IPS DF 4.7 (cell line): ENCODE measurements around the gene USP31.

ENCODE experiments used
- DNase-seq: peaks from one replicate; pipeline ENCODE4 v3.0.0-alpha.2; 2013; ENCODE audit warnings: low spot score; ENCODE audit errors: extremely low read depth

USP31 gene

GRCh38 chr16:23149267-23149992 is at the start of gene USP31:
TSS of gene USP31 (minus strand) at chr16:23149452. CDS start at chr16:23149270, 182 bp downstream.
- peak; percentile 69 for DNase-seq

DNA sequence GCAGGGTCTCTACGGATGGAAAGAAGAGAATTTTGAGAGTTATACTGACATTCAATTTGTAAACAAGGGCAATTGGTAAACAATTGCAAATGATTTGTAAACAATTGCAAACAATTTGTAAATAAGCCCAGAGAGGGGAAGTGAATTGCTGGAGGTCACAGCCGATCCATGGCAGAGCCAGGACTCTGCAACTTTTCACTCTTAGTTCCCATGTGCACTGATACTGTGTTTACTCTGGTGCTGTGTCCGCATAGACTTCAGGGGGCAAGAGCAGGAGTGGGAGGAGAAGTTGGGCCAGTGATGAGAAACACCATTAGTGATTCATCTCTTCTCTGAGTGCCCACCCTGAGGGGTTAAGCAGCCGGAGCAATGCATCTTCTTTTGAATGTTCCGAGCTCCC is 47.3 kb upstream of the USP31 start:
- no peak for DNase-seq

- no peak for DNase-seq
These were observed 46.2 kb upstream of the USP31 start for GRCh38 chr16:23195366-23195978.

DNA sequence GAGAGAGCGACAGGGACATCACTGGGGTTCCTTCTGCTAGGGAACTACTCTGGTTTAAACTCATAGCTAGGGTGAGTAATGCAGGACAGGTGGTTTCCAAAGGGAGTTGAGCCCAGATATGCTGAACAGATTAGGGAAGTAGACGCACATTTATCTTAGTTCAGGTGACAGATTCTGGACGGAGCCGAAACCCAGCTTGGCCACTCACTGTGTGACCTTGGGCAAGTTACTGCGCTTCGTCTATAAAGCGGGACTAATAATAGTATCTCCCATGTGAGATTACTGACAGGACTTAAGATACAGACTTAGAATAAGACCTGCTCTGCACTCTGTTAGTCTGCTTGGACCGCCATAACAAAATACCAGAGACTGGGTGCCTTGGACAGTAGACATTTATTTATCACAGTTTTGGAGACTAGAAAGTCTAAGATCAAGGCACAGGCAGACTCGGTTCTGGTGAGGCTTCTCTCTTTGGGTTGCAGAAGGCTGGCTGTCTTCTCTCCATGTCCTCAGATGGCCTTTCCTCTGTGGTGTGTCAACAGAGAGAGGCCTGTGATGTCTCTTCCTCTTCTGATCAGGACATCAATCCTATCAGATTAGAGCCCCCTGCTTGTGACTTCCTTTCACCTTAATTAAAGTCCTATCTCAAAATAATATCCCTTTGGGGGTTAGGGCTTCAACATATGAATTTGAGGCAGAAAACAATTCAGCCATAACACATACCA is 45.4 kb upstream of the USP31 start:
- no peak for DNase-seq

DNA sequence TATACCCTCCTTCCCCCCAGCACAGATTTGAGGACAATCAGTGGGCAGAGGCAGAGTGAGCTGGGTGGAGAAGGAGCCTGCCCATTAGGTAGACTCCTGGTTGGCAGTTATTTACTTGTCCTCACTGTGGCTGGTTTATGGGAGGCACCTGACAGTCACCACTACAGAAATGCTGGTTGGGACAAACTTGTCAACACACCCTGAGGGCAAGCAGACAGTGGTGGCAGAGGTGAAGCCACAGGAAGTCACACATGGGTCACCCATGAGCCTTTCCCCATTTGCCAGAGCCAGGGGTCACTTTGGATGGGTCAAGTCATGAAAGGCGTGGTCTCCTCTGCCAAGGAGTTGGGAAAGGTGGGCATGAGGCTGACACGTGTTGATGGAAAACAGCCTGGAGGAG is 39.7 kb upstream of the USP31 start:
- DNase-seq, result no peak

- DNase-seq, result no peak
These were observed 38.1 kb upstream of the USP31 start for GRCh38 chr16:23187341-23187740.

DNA sequence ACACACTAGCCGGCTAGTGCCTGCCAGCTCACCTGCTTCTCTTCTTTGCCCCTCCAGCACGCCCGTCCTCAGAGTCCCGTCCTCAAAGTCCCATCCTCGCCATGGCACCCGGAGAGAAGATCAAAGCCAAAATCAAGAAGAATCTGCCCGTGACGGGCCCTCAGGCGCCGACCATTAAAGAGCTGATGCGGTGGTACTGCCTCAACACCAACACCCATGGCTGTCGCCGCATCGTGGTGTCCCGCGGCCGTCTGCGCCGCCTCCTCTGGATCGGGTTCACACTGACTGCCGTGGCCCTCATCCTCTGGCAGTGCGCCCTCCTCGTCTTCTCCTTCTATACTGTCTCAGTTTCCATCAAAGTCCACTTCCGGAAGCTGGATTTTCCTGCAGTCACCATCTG is 36.9 kb upstream of the USP31 start:
- no peak for DNase-seq

GRCh38 chr16:23185656-23186055 is 36.4 kb upstream of the USP31 start:
- DNase-seq, result no peak

- DNase-seq, result no peak
These were observed 34.3 kb upstream of the USP31 start for GRCh38 chr16:23183543-23183862.

- no peak for DNase-seq
These were observed 33.7 kb upstream of the USP31 start, which contains the start of gene SCNN1G for GRCh38 chr16:23182679-23183542. TSS of gene SCNN1G (plus strand) at chr16:23182745. CDS start at chr16:23186272, 3,527 bp downstream.

DNA sequence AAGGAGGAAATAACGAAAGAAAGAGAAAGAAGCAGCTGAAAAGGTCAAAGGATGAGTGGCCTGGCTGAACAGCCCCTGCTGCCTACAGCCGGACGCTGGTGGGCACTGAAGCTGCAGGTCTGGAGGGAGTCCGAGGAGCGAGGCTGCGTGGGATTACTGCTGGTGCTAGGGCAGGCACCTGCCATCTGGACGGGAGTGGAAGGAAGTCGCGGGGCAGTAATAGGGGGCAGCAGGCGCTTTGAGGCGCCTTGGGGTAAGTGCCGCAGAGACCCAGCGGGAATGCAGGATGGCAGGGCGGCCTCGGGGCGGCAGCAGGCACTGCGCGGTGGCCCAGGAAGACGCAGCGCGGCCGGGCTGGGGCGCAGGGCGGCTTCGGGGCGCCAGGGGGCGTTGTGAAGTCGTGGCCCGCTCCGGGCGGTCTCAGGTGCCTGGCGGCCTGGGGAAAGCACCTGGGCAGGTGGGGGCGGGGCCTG is 33.0 kb upstream of the USP31 start:
- DNase-seq, result peak; percentile 36

DNA sequence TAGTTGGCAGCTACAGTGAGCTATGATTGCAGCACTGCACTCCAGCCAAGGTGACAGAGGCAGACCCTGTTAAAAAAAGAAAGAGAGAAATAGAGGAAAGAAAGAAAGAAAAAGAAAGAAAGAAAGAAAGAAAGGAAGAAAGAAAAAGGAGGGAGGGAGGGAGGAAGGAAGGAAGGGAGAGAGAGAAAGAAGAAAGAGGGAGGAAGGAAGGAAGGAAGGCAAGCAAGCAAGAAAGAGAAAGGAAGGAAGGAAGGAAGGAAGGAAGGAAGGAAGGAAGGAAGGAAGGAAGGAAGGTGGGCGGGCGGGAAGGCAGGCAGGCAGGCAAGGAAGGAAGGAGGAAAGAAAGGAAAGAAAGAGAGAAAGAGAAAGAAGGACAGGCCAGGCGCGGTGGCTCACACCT is 32.3 kb upstream of the USP31 start:
- no peak for DNase-seq

DNA sequence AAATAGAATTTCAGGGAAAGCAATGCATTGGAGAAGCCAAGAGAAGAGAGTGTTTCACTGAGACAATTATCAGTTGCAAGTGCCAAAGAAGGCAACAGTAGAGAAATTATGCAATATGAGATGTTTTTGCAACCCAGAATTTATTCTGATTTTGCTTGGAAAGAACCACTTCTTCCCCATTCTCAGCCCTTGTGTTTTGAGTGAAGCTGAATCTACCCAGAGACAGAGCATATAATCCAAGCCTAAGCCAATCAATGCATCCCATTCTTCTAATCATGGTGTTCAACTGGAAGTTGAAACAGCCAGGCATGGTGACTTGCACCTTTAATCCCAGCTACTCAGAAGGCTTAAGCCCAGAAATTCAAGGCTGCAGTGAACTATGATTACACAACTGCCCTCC is 26.4 kb upstream of the USP31 start:
- DNase-seq, result no peak

- no peak for DNase-seq
These were observed 25.4 kb upstream of the USP31 start for GRCh38 chr16:23174622-23175021.

GRCh38 chr16:23172994-23173393 is 23.7 kb upstream of the USP31 start:
- DNase-seq, result no peak

GRCh38 chr16:23172583-23172982 is 23.3 kb upstream of the USP31 start:
- DNase-seq, result no peak

GRCh38 chr16:23164736-23165135 is 15.5 kb upstream of the USP31 start:
- no peak for DNase-seq

DNA sequence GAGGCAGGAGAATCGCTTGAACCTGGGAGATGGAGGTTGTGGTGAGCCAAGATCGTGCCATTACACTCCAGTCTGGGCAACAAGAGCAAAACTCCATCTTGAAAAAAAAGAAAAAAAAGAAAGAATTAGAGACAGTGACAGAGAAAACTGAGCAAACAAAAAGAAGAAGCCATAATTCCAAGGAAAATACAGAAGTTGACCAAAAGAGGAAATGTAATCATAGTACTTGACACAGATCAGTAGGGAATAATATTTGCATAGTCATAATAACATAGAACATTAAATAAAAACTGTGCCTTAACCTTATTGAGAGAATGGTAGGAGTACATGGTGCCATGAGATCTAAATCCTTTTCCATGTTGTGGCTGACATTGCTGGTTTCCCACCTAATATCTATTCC is 14.7 kb upstream of the USP31 start:
- no peak for DNase-seq

DNA sequence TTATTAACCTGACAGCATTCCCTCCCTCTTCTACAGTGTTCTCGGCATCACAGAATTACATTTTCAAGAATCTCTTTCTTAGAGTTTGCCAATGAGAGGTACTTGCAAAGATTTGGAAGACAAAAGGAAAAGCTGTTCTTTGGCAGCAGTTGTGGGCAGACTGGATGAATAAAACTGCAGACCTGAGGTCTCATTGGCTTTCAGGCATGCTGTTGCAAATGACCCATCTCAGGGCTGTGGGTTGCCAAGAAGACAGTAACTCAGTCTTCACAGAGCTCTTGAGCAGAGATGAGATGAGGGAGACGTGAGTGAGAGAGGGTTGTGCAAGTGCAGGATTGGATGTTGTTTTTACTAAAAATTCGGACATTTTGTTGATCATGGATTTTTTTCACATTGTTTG is 11.3 kb upstream of the USP31 start:
- DNase-seq, result no peak

- no peak for DNase-seq
These were observed 10.8 kb upstream of the USP31 start for GRCh38 chr16:23160082-23160481.

DNA sequence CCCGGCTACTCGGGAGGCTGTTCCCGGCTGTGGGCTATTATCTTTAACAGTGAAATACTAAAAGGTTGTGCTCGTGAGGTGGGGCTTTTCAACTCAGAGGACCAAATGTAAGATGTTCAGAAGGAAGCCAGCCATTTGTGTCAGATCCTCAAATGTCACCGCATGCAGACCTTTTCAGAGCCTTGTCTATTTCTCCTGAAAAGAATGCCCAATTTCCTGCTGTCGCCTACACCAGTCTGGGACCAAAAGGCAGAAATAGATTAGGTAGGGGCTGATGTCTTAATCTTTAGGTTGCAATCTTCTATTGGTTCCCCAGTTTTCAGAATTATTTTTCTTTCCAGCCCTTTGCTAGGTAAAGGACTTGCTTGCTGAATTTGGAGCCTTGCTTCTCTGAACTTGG is 8.9 kb upstream of the USP31 start:
- no peak for DNase-seq
